Endothelial cell of umbilical vein (primary cell): ENCODE data around the gene ZNF648.
"Not testable (repeated sequence)": the region's sequence is repeated elsewhere in the genome, so short reads cannot be mapped to it uniquely, and the experiment has no call there.

ENCODE experiments used
- CTCF ChIP-seq, 2 donors: IDR thresholded peaks; 1 replicate in 1 of 2; 2 replicates in 1 of 2; pipeline ENCODE4 v1.5.1; 2011; ENCODE audit warnings: low read length in 2 of 2, mild to moderate bottlenecking in 2 of 2, moderate library complexity in 2 of 2, control low read depth in 1 of 2, inconsistent platforms in 1 of 2, low read depth in 1 of 2; ENCODE audit not compliant: insufficient read depth in 1 of 2; ENCODE audit errors: extremely low read depth in 1 of 2
- GATA2 ChIP-seq: IDR thresholded peaks from 2 replicates; pipeline ENCODE4 v1.7.0; 2011; ENCODE audit warnings: low read depth, mild to moderate bottlenecking, moderate library complexity, mixed read lengths, low read length; ENCODE audit not compliant: insufficient read length, insufficient read depth
- JUN ChIP-seq: IDR thresholded peaks from 2 replicates; pipeline ENCODE4 v1.6.1; 2011; ENCODE audit warnings: borderline replicate concordance, low read depth; ENCODE audit not compliant: insufficient read length, insufficient read depth
- POLR2A ChIP-seq: IDR thresholded peaks from 2 replicates; pipeline ENCODE4 v1.6.1; 2012; ENCODE audit warnings: low read depth, mild to moderate bottlenecking, control low read depth, low read length
- POLR2AphosphoS5 ChIP-seq: IDR thresholded peaks from 2 replicates; pipeline ENCODE4 v1.6.1; 2012; ENCODE audit warnings: low read depth, mild to moderate bottlenecking, control low read depth, low read length, moderate library complexity; ENCODE audit not compliant: insufficient read depth

DNA sequence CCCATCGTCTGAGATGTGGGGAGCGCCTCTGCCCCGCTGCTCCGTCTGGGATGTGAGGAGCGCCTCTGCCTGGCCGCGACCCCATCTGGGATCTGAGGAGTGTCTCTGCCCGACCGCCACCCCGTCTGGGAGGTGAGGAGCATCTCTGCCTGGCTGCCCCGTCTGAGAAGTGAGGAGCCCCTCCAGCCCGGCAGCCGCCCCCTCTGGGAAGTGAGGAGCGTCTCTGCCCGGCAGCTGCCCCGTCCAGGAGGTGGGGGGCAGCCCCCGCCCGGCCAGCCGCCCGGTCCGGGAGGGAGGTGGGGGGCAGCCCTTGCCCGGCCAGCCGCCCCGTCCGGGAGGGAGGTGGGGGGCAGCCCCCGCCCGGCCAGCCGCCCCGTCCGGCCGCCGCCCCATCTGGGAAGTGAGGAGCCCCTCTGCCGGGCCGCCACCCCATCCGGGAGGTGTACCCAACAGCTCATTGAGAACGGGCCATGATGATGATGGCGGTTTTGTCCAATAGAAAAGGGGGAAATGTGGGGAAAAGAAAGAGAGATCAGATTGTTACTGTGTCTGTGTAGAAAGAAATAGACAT, 50.6 kb downstream of the ZNF648 start:
- not testable (repeated sequence) for TF ChIP-seq GATA2; CTCF (IDR thresholded peaks at IDR 0.05; ENCODE audit: extremely low read depth in 1 of 2, insufficient read depth in 1 of 2, low read depth in 1 of 2, low read length in 2 of 2); JUN; POLR2A; POLR2AphosphoS5
